GM18861 (cell line): Measurements from ENCODE around the gene ARHGAP6.
A peak's percentile ranks its signal among the peaks of the same experiment; 100 is the strongest.

Source experiments
- ATAC-seq: cut with Tn5 transposase; IDR thresholded peaks from one replicate; pipeline ENCODE4 v1.9.1; 2021; ENCODE audit not compliant: unreplicated experiment

Gene ARHGAP6

DNA sequence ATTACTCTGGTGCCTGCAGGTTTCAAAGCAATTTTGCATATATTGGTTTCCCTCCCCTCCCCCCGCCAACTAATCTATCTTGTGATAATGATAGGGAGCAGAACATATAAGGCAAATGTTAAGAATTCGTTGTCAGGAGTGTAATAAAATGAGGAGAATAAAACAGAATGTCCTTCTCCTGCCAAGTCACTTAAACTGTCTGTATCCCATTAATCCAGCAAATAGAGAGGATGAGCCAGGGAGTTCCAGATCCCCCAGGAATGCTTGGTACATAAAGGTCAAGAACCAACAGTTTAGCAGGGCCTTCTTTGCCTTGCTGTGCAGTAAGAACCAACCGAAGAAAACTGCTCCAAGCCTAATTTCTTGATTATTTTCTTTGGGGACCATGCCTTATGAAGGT is 231.1 kb downstream of the ARHGAP6 start:
- ATAC-seq, result no peak

DNA sequence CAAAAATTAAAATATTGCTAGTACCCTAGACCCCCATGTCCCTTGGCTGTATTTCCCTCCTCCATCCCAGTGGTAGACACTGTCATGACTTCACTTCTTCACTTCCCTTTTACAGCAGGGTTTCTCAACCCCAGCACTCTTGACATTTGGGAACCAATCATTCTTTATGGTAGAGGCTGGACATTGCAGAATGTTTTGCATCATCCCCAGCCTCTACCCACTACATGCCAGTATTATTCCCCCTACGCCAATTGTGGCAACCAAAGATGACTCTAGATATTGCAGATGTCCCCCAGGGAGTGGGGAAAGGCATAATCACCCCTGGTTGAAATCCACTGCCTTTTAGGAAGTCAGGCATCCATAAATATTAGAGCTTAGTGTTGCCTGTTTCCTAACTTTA is 233.9 kb downstream of the ARHGAP6 start:
- ATAC-seq, result no peak

DNA sequence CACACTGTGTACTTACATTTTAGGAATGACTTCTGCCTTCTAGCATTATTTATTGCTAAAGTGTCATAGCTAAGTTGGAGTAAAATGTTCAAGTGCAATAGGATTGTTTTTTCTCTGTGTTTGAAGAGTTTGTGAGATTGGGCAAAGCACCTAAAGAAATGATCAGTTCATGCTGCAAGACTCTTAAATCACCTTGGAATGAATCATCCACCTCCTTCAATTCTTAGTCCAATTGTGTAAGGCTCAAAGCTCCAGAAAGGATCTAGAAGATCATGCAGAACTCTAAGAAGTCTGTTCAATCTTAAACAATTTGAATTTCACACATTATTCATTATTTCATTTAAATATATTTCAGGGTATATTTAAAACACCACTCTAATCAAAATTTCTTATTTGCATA is 235.4 kb downstream of the ARHGAP6 start:
- ATAC-seq, result no peak

GRCh38 chrX:11429538-11430085 is 236.1 kb downstream of the ARHGAP6 start:
- ATAC-seq, result no peak

DNA sequence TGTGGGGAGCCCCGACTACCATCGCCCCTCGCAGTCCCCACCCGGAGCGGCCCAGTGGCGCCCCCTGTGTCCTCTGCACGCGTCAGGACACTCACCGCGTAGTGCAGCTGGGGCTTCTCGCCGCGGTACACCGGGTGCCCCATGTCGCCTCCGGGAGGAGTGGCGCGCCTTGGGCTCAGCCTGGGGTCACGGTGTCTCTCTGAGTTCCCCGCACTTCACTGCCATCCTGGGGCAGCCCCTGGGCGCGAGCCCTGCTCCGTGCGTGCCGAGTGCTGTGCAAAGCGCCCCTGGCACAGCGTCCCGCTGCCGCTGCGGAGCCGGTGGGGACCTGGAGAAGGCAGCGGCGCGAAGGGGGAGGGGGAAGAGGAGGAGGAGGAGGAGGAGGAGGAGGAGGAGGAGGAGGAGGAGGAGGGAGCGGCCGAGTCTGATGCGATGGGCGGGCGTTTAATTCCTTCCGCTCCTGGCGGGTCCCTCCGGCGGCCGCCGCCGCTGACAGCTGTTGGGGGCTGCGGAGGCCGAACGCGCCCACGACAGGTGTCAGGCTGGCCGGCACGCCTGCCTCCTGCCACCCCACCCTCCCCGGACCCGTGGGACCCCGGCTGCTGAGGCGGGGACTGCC is 238.2 kb downstream of the ARHGAP6 start:
- ATAC-seq, result no peak

DNA sequence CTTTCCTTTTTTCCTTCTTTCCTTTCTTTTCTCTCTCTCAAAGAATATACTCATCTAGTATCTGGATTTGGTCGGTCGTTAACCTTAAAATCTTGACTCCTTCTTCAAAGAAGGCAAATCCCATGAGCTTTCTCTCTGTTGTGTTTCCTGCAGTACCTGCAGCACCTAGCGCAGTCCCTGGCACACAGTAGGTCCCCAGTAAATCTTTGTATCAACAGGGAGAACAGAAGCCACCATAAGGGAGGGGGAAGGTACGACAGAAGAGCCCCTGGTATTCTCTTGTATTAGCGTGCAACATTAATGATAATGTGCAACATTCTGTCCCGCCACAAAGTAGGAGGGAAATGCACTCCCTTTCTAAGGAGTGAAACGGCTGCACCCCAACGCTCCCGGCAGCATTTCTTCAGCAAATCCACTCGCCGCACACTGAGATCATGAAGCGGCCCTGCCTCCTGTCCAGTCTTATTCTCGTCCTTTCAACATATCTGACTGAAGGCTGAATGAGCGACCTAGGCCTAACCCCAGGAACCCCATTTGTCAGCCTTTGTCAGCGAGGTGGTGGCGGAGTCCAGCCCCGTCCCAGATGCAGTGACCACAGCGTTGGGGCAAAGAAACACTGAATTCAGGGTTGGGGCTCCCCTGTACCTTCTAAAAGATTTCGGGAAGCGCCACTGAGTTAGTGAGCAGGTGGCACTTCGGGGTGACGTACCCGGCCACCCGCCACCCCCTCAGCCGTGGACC is 238.8 kb downstream of the ARHGAP6 start:
- ATAC-seq, result no peak

GRCh38 chrX:11424903-11425674 is 240.6 kb downstream of the ARHGAP6 start:
- no peak for ATAC-seq

- ATAC-seq, result no peak
Observed at GRCh38 chrX:11423949-11424348, 241.8 kb downstream of the ARHGAP6 start.

DNA sequence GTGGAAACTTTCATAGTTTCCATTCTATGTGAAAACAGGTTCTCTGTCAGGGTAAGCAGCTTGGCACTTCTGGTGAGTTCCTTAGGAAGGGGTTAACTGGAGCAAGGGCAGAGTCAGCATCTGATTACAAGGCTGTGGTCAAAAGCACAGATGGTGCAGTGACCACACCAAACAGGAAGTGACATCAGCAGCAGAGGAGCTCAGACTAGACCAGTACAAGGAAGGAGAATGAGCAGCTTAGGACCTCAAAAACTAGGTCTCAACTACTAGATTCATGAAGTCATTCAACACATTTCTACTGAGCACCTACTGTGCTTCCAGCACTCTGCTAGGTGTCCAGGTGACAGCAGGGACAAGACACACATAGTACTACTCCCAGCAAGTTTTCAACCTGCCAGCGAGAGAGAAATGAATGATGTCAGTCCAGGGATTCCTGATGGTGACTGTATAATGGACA is 242.3 kb downstream of the ARHGAP6 start:
- peak; percentile 95 for ATAC-seq

GRCh38 chrX:11422525-11422857 is 243.2 kb downstream of the ARHGAP6 start:
- no peak for ATAC-seq

DNA sequence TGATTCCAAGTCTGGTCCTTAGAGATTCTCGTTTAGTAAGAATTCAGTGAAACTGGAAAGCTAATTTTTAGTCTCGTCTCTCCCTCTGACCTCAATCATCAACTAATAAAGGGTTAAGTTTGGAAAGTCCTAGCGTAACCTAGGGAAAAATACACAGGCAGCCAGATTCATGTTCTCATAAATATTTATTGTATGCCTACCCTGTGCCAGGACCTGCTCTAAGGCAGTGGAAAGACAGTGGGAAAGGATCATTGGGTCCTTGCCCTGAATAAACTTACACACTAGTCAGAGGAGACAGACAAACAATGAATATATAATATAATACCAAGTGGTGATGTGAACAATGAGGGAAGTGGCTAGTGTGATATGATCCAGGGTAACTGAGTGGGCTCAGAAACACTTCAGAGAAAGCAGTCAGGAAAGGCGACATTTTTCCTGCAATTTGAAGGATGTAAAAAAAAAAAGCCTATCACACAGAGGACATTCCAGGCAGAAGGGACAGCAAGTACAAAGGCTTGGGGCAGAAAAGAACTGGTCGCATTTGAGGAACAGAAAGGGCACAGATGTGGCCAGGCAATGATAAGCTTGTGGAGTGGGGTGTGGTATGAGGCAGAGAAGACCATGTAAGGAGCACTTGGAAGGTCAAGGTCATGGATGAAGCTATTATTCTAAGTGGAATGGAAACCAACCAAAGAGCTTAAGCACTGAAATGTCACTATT is 243.8 kb downstream of the ARHGAP6 start:
- no peak for ATAC-seq

GRCh38 chrX:11420851-11421250 is 244.9 kb downstream of the ARHGAP6 start:
- ATAC-seq, result no peak

DNA sequence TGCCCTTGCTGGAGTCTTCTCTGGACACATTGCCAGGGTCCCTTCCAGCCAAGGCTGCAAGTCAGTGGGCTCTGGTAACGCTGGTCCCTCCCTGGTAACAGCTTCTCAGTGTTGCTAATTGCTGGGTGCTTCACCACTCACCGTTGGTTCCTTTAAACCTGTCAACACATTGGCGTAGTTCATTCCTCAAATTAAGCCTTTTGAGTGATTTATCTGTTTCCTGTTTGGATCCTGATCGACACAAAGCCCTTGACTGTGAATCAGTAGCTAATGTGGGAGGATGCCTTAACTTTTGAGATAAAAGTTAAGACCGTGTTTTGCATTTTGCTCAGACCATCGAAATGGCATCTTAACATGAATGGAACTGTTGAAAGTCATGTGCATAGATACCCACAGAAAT is 246.6 kb downstream of the ARHGAP6 start:
- ATAC-seq, result no peak

DNA sequence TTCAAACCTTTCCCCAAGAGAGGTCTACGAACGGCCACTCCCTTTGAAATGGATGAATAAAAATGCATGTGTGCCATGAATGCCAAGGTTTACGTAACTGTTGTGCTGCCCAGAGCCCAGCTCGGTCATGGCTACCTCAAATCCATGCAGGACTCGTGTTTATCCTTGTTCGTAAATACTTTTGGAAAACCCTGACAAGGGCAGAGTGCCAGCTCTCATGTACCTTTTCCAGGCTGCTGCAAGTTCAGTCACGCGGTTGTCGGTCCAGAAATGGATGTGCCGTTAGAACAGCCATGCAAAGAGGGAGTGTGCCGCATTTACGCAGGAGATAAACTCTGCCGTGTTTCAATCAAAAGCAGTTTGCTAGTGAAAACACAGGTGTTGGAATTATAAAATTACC is 249.1 kb downstream of the ARHGAP6 start:
- ATAC-seq, result no peak

DNA sequence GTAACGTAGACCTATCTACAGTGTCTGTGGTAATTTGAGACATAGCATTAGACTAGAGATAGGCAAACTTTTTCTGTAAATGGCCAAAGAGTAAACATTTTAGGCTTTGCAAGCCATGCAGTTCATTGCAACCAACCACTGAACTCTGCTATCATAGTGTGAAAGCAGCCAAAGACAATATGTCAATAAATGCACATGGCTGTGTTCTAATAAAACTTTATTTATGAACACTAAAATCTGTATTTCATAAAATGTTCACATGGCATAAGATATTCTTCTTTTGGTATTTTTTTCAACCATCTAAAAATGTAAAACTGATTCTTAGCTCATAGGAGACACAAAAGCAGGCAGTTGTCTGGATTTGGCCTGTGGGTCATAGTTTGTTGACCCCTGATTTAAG is 251.6 kb downstream of the ARHGAP6 start:
- ATAC-seq, result no peak

DNA sequence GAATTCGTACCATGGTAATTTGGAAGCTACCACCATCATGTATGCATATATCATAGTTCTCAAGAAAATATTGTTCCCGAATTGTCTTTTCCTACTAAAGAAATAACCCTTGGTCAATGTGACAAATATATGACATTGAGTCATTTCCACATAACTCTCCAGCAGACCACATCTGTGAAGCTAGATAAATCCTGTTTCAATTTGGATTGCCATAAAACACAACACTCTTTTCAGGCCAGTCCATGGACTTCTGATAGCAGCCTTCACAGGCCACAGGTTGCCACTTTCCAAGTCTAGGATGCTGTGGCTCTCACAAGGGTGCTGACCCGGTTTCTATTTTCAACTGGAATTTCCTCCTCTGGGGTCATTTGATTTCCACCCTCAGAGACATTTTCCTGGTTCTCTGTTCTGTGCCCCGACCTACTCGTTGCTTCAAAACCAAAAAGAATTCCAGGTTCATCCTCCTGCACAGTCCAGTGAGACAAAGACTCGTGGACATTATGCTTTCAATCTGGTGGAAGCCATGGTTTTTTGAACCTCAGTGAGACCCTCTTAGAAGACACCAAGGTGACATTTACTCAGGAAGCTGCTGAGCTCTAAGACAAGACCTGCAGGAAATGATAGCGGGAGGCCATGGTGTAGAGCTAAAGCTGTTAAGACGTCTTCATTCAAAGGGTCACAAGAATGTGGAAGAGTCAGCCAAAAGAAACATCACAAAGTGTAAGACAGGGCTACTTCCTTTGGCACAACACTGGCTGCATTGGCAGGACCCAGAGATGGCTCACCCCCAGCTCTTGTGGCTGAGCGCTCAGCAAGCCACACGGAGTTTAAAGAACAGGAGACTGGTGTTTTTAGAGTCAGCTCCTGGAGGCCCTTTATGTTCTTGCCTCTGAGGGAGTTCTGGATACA is 252.8 kb downstream of the ARHGAP6 start:
- no peak for ATAC-seq

DNA sequence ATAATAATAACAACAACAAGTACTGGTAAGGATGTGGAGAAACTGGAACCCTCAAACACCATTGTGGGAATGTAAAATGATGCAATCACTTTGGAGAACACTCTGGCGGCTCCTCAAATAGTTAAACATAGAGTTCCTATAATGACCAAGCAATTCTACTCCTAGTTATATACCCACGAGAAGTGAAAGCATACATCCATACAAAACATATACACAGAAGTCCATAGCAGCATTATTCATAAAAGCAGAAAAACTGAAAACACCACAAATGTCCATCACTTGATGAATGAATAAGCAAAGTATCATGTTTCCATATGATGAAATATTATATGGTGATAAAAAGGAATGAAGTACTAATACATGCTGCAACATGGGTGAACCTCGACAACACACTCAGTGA is 255.8 kb downstream of the ARHGAP6 start:
- ATAC-seq, result no peak

DNA sequence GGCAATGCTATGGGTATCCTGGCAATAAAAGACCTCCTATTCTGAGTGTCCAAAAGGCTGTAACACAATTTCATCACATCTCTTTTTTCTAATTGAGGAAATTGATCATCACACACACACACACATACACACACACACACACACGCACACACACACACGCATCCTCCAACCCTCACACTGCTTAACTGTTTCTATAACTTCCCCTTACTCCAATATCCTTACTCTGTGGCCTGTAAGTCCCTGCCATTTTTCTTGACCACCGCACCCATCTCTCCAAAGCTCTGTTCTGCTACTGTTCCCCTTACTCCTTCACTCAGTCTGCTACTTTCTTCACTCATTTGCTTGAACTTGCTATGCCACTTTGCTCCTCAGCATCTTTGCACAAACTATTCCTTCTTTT is 256.9 kb downstream of the ARHGAP6 start:
- ATAC-seq, result no peak

- no peak for ATAC-seq
Observed at GRCh38 chrX:11408109-11408405, 257.7 kb downstream of the ARHGAP6 start.

GRCh38 chrX:11407331-11408108 is 258.2 kb downstream of the ARHGAP6 start:
- ATAC-seq, result no peak
